ENCODE results near the gene GNG7.
"Not testable (repeated sequence)": the region's sequence is repeated elsewhere in the genome, so short reads cannot be mapped to it uniquely, and the experiment has no call there.

GNG7 gene

GRCh38 chr19:2569596-2570465 lies 132.7 kb downstream of the GNG7 start:
- H3K9me3 Mint-ChIP-seq: peaks cover 5% of the 10 kb centered on the region
- ATAC-seq (replicated peaks; ENCODE audit: extremely low read depth, poor library complexity, severe bottlenecking) (no peak), DNase-seq (ENCODE audit: low spot score in 2 of 2) (no peak)
- peaks cover 6% of the 10 kb centered on the region for H3K27me3 Mint-ChIP-seq
- no peak overlapping the region for H3K27ac Mint-ChIP-seq (ENCODE audit: low read depth)
- H3K4me3 Mint-ChIP-seq: no peak overlapping the region
- H3K4me1 Mint-ChIP-seq: no peaks in the 10 kb centered on the region
- peaks cover 1% of the 10 kb centered on the region for H3K36me3 Mint-ChIP-seq (ENCODE audit: insufficient read depth)

- H3K4me1 Mint-ChIP-seq: no peaks in the 10 kb centered on the region
- no peak overlapping the region for H3K4me3 Mint-ChIP-seq
- no peak for DNase-seq (ENCODE audit: low spot score in 2 of 2)
- H3K9me3 Mint-ChIP-seq: peaks cover 5% of the 10 kb centered on the region
- H3K36me3 Mint-ChIP-seq (ENCODE audit: insufficient read depth): peaks cover 3% of the 10 kb centered on the region
- ATAC-seq (replicated peaks; ENCODE audit: extremely low read depth, poor library complexity, severe bottlenecking): no peak
- no peak overlapping the region for H3K27ac Mint-ChIP-seq (ENCODE audit: low read depth)
- H3K27me3 Mint-ChIP-seq: peaks cover 6% of the 10 kb centered on the region
Observed at GRCh38 chr19:2567996-2568395, 134.5 kb downstream of the GNG7 start.

GRCh38 chr19:2567580-2567979 lies 134.9 kb downstream of the GNG7 start:
- Mint-ChIP-seq H3K9me3 (peaks cover 5% of the 10 kb centered on the region), H3K27ac (ENCODE audit: low read depth) (no peak overlapping the region), H3K36me3 (ENCODE audit: insufficient read depth) (peaks cover 3% of the 10 kb centered on the region), H3K4me3 (no peak overlapping the region), H3K4me1 (peaks cover under 1% of the 10 kb centered on the region), H3K27me3 (peaks cover 6% of the 10 kb centered on the region)
- no peak for ATAC-seq (replicated peaks; ENCODE audit: extremely low read depth, poor library complexity, severe bottlenecking)
- no peak for DNase-seq (ENCODE audit: low spot score in 2 of 2)

DNA sequence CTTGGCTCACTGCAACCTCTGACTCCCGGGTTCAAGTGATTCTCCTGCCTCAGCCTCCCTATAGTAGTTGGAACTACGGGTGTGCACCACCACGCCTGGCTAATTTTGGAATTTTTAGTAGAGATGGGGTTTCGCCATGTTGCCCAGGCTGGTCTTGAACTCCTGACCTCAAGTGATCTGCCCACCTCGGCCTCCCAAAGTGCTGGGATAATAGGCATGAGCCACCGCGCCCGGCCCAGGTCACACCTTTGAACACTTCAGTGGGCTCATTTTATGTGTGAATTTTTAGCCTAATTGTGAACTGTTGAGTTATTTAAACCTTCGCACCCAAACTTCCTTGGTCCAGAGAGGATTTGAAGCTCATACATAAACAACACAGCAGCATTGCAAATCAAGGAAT lies 138.9 kb downstream of the GNG7 start:
- H3K27me3 Mint-ChIP-seq; ATAC-seq (replicated peaks; ENCODE audit: extremely low read depth, poor library complexity, severe bottlenecking); H3K9me3 Mint-ChIP-seq; DNase-seq (ENCODE audit: low spot score in 2 of 2); H3K4me1 Mint-ChIP-seq; H3K36me3 Mint-ChIP-seq (ENCODE audit: insufficient read depth): not testable (repeated sequence)
- Mint-ChIP-seq H3K27ac (ENCODE audit: low read depth) (peak overlapping the region; percentile 35), H3K4me3 (peak overlapping the region; percentile 89)

DNA sequence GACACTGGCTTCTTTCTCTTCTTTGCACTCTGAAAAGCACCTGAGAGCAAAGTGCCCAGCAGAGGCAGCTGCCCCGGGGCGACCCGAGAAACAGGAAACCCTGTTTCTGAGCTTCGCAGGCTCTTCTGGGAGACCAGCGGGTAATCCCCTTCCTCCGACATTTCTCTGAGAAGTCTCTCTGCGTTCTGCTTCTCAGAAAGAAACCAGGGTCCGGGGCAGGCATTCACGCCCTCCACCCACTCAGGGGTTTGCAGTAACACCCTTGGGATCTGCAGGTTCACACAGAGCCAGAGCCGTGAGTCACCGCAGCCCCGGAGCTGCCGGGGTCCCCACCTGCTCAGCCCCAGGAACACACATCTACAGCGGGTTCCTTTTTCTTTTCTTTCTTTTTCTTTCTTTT lies 140.6 kb downstream of the GNG7 start:
- no peaks in the 10 kb centered on the region for H3K9me3 Mint-ChIP-seq
- peak overlapping the region; percentile 89 for H3K4me3 Mint-ChIP-seq
- peaks cover 12% of the 10 kb centered on the region for H3K4me1 Mint-ChIP-seq
- H3K36me3 Mint-ChIP-seq (ENCODE audit: insufficient read depth): peaks cover 3% of the 10 kb centered on the region
- no peaks in the 10 kb centered on the region for H3K27me3 Mint-ChIP-seq
- ATAC-seq (replicated peaks; ENCODE audit: extremely low read depth, poor library complexity, severe bottlenecking): peak; percentile 90
- peak overlapping the region; percentile 96 for H3K27ac Mint-ChIP-seq (ENCODE audit: low read depth)
- DNase-seq (ENCODE audit: low spot score in 2 of 2): peak; percentile 39 to 54

GRCh38 chr19:2561221-2561620 lies 141.3 kb downstream of the GNG7 start:
- H3K27ac Mint-ChIP-seq (ENCODE audit: low read depth): peak overlapping the region; percentile 96
- no peaks in the 10 kb centered on the region for H3K27me3 Mint-ChIP-seq
- H3K4me1 Mint-ChIP-seq: peaks cover 14% of the 10 kb centered on the region
- peak overlapping the region; percentile 89 for H3K4me3 Mint-ChIP-seq
- peaks cover 3% of the 10 kb centered on the region for H3K36me3 Mint-ChIP-seq (ENCODE audit: insufficient read depth)
- ATAC-seq (replicated peaks; ENCODE audit: extremely low read depth, poor library complexity, severe bottlenecking): no peak
- no peaks in the 10 kb centered on the region for H3K9me3 Mint-ChIP-seq
- DNase-seq (ENCODE audit: low spot score in 2 of 2): no peak

- no peaks in the 10 kb centered on the region for H3K9me3 Mint-ChIP-seq
- no peak overlapping the region for H3K27ac Mint-ChIP-seq (ENCODE audit: low read depth)
- no peak for ATAC-seq (replicated peaks; ENCODE audit: extremely low read depth, poor library complexity, severe bottlenecking)
- no peak overlapping the region for H3K4me3 Mint-ChIP-seq
- H3K4me1 Mint-ChIP-seq: peaks cover 14% of the 10 kb centered on the region
- no peak for DNase-seq (ENCODE audit: low spot score in 2 of 2)
- peaks cover 3% of the 10 kb centered on the region for H3K36me3 Mint-ChIP-seq (ENCODE audit: insufficient read depth)
- H3K27me3 Mint-ChIP-seq: no peaks in the 10 kb centered on the region
Observed at GRCh38 chr19:2560369-2560768, 142.1 kb downstream of the GNG7 start.

- H3K4me3 Mint-ChIP-seq: no peak overlapping the region
- H3K9me3 Mint-ChIP-seq: no peaks in the 10 kb centered on the region
- no peaks in the 10 kb centered on the region for H3K27me3 Mint-ChIP-seq
- H3K27ac Mint-ChIP-seq (ENCODE audit: low read depth): no peak overlapping the region
- ATAC-seq (replicated peaks; ENCODE audit: extremely low read depth, poor library complexity, severe bottlenecking): no peak
- H3K36me3 Mint-ChIP-seq (ENCODE audit: insufficient read depth): peaks cover 3% of the 10 kb centered on the region
- H3K4me1 Mint-ChIP-seq: peaks cover 14% of the 10 kb centered on the region
- no peak for DNase-seq (ENCODE audit: low spot score in 2 of 2)
Observed at GRCh38 chr19:2558543-2558942, 144.0 kb downstream of the GNG7 start.

- not testable (repeated sequence) for H3K27ac Mint-ChIP-seq (ENCODE audit: low read depth); H3K9me3 Mint-ChIP-seq; H3K27me3 Mint-ChIP-seq; ATAC-seq (replicated peaks; ENCODE audit: extremely low read depth, poor library complexity, severe bottlenecking); H3K4me3 Mint-ChIP-seq; DNase-seq (ENCODE audit: low spot score in 2 of 2); H3K36me3 Mint-ChIP-seq (ENCODE audit: insufficient read depth)
- peaks cover 14% of the 10 kb centered on the region for H3K4me1 Mint-ChIP-seq
Observed at GRCh38 chr19:2558131-2558530, 144.4 kb downstream of the GNG7 start.

GRCh38 chr19:2557093-2557440 lies 145.4 kb downstream of the GNG7 start:
- Mint-ChIP-seq H3K27me3 (no peaks in the 10 kb centered on the region), H3K4me3 (no peak overlapping the region), H3K27ac (ENCODE audit: low read depth) (no peak overlapping the region), H3K4me1 (peaks cover 18% of the 10 kb centered on the region), H3K9me3 (no peaks in the 10 kb centered on the region), H3K36me3 (ENCODE audit: insufficient read depth) (peaks cover 2% of the 10 kb centered on the region)
- no peak for DNase-seq (ENCODE audit: low spot score in 2 of 2)
- ATAC-seq (replicated peaks; ENCODE audit: extremely low read depth, poor library complexity, severe bottlenecking): no peak

DNA sequence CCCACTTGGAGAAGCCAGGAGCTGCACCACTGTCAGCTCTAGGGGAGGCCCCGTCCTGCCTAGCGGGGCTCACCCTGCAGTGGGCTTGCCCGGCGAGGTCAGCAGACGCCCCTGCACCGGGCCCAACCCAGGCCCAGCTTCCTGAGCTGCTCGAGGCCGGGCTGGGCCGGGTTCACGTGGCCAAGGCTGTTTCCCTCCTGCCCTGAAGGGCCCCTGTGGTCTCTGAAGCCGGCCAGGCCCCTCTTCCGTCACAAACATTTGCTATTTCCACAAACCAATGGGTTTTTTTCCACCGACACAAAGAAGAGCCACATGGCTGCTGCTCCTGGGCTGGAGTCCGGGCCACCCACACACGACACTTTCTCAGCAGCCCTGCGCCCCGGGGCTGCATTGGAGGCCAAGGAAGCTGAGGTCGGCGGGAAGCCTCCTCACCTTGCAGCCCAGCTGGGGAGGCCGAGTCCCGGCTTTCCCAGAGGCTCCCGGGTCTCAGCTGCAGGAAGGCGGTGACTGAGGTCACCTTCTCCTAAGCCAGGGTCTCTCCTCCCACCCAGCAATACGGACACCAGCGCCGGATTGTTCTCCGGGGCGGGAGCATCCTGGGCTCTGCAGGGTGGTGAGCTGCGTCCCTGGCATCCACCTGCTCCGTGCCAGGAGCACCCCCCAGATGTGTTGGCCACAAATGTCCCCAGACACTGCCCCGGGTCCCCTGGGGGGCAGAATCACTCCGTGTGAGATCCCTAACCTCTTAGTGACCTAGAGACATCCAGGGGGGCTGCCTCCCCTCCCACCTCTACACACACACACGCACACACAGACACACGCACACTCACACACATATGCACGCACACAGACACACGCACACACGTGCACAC lies 146.0 kb downstream of the GNG7 start:
- Mint-ChIP-seq H3K9me3 (no peaks in the 10 kb centered on the region), H3K4me1 (peaks cover 18% of the 10 kb centered on the region), H3K4me3 (no peak overlapping the region), H3K36me3 (ENCODE audit: insufficient read depth) (peaks cover 2% of the 10 kb centered on the region), H3K27me3 (no peaks in the 10 kb centered on the region), H3K27ac (ENCODE audit: low read depth) (no peak overlapping the region)
- DNase-seq (ENCODE audit: low spot score in 2 of 2) (no peak), ATAC-seq (replicated peaks; ENCODE audit: extremely low read depth, poor library complexity, severe bottlenecking) (no peak)

DNA sequence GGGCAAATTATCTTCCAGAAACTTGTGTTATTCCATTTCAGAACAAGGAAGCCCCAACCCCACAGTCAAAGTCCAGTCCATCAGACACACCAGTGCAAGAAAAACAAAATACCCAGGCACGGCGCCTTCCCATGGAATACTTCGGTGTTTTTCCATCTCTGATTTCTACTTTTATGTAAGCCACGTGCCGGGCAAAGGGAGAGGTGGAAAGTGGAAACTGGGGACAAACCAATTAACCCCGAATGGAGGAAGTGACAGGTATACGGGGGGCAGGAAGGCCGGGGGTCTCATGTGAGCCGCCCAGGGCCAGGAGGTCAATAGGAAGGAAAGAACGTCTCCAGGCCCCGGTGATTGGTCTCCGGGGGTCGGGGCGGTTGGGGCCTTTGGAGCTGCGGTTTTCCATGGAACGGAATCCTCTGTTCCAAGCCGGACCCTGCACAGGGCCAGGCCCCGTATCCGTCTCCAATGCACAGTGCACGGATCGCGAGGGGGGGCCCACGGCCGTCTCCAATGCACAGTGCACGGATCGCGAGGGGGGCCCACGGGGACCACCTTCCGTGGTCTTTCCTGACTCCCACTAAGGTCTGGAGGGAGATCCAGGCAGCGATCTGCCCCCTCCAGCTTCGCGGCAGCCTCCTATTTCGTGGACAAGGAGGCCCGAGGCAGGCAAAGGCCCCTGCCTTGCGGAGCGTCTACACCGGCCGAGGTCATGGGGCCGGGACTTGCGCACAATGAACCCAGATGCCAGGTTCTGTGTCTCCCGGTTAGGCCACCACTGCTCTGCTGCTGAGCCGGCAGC lies 146.9 kb downstream of the GNG7 start:
- Mint-ChIP-seq H3K4me1 (peaks cover 18% of the 10 kb centered on the region), H3K36me3 (ENCODE audit: insufficient read depth) (peaks cover 2% of the 10 kb centered on the region), H3K4me3 (no peak overlapping the region), H3K9me3 (no peaks in the 10 kb centered on the region), H3K27ac (ENCODE audit: low read depth) (no peak overlapping the region), H3K27me3 (no peaks in the 10 kb centered on the region)
- no peak for ATAC-seq (replicated peaks; ENCODE audit: extremely low read depth, poor library complexity, severe bottlenecking)
- DNase-seq (ENCODE audit: low spot score in 2 of 2): no peak

Data from central memory CD8-positive, alpha-beta T cell (primary cell).